ENCODE measurements around the gene GHR.

DNA sequence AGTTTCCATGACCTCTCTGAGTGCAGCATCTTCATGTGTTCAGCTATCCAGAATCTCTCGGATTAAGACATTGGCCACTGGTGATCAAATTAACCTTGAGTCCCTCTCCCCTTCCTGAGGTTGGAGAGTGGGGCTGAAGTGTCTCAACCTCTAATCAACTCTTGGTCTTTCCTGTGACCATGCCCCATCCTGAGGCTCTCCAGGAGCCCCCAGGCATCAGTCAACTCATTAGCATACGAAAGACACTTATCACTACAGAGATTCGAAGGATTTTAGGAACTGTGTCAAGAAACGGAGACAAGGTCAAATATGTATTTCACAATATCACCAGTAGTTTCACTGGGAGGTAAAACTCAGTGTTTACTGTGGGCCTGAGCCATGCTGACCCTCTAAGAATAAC lies 203.2 kb downstream of the GHR start:
- TF ChIP-seq, protein P1, sequence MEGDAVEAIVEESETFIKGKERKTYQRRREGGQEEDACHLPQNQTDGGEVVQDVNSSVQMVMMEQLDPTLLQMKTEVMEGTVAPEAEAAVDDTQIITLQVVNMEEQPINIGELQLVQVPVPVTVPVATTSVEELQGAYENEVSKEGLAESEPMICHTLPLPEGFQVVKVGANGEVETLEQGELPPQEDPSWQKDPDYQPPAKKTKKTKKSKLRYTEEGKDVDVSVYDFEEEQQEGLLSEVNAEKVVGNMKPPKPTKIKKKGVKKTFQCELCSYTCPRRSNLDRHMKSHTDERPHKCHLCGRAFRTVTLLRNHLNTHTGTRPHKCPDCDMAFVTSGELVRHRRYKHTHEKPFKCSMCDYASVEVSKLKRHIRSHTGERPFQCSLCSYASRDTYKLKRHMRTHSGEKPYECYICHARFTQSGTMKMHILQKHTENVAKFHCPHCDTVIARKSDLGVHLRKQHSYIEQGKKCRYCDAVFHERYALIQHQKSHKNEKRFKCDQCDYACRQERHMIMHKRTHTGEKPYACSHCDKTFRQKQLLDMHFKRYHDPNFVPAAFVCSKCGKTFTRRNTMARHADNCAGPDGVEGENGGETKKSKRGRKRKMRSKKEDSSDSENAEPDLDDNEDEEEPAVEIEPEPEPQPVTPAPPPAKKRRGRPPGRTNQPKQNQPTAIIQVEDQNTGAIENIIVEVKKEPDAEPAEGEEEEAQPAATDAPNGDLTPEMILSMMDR (IDR thresholded peaks at IDR 0.05) = no peak
- no peak for TF ChIP-seq POLR2A (IDR thresholded peaks at IDR 0.05)
